Measurements from ENCODE around the gene GRIK4.

GRIK4 gene

DNA sequence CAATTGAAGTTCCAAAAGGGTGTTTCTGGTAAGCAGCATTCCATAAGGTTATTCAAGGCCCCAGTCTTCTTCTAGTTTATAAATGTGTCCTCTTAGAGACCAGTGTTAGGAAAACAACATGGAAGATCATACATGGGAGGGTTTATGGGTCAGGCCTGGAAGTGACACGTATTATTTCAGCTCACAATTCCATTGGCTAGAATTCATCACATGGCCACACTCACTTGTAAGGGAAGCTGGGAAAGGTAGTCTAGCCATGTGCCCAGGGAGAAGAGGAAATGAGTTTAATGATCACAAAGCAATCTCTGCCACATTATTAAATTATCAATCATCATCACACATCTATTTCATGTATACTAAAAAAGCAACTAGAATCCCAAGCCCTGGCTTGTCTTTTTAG, 330.6 kb downstream of the GRIK4 start:
- no peak for DNase-seq (ENCODE audit: low read depth in 2 of 2)

DNA sequence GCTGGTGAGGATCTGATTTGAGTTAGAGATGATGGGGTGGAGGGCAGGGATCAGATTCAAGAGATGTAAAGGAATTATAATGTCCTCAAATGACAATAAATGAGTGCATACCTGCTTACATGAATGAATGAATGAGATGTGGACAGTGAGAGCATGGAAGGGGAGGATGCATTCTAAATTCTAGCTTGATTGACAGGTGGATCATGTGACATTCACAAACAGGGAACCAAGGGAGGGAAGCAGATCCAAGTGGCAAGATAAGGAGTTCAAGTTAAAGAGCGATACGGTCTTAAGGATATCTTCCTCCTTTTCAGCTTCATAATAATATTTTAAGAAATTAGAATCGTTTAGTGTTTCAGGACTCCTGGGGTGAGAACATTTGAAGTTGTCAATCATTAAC, 341.9 kb downstream of the GRIK4 start:
- DNase-seq (ENCODE audit: low read depth in 2 of 2) = no peak

DNA sequence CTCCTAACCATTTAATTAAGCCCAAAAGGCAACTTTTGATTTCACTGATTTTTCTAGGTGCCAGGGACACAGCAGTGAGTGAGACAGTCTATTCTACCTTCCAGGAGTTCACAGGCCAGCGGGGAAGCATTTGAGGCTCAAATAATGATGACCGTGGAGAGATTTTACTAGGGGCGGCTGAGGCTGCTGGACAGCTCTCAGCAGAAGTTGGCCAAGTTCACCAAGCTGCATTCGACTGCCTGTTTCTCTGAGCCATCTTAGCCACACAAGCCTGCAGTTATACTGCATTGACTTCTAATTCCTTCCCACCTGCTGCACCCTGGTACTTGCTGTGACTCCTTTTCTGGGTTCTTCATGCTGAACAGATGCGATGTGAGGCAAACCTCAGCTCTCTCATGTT, 343.4 kb downstream of the GRIK4 start:
- DNase-seq (ENCODE audit: low read depth in 2 of 2) = no peak

DNA sequence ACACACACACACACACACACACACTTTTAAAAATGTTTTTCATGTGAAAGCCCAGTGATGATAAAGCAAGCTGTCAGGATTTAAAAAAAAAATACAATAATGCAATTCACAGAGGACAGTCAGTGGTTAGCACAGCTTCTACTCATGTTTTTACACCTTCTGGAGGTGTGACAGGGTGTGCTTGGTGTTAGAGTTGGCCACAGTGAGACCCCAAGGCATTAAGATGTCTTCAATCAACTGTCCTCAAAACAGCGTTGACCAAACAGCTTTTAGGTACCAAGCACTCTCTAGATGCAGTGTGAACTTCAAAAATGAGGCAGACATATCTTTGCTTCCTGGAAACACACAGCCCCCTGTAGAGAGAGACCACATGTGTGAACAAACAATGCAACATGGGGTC, 346.0 kb downstream of the GRIK4 start:
- no peak for DNase-seq (ENCODE audit: low read depth in 2 of 2)

DNA sequence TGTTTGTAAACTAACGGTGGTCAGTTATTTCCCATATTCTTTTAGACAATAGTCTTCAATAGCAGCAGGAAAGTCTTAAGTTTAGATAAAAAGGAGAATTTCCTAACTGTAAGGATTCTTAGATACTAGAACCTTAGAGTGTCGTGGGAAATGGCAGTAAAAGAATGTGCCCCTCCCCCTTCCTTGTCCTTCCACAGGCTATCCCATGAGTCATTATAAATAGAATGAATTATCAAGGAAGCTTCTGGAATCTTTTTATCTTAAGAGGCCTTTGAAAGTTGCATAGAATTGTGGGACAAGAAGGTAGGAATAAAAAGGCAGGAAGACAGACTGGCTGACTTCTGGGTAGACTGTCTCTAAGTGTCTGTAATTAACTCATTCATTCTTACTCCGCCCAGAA, 347.2 kb downstream of the GRIK4 start:
- no peak for DNase-seq (ENCODE audit: low read depth in 2 of 2)

DNA sequence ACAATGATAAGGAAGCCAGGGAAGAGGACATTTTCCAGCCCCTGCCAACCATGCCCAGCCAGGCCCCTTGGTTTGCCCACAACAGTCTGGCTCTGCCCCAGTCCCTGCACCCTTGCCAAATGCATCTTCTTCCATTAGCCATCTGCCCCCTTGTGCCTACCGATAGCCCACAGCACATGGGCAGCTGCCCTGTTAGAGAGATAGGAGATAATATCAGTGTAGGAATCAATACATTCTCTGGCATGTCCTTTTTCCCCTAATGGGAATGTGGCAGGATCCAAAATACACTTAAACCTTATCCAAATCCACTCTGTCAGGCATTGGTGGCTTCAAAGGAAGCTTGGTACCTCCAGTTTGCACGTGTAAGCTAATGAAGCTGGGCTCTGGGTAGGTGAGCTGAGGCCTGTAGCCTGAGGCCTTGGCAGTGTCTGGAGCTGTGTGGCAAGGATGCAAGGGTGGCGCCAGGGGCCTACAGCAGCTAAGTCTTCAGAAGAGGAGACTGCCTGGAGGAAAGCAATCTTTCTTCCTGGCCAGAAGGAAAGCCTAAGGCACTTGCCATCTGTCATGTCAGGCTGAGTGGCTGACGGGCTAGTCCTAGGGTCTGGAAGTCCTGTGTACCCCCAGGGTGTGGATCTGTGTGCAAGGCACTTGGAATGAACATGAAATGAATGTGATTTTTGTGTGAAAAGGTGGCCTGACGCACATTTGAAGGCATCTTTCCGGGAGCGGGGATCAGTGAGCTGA, 348.2 kb downstream of the GRIK4 start:
- DNase-seq (ENCODE audit: low read depth in 2 of 2) = no peak

DNA sequence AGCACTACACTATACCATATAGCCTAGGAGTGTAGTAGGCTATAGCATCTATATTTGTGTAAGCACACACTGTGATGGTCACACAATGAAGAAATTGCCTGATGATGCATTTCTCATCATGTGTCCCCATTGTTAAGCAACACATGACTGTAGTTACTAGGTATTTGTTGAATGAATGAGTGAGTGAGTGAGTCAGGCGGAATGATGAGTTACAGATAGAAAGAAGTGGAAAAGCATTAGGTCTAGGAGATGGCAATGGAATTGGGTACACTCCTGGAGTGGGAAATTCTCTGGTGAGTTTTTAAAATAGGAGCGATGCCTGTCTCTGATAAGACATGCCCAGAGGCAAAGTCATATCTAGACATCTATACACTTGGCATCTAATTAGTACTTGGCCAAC, 351.8 kb downstream of the GRIK4 start:
- no peak for DNase-seq (ENCODE audit: low read depth in 2 of 2)

DNA sequence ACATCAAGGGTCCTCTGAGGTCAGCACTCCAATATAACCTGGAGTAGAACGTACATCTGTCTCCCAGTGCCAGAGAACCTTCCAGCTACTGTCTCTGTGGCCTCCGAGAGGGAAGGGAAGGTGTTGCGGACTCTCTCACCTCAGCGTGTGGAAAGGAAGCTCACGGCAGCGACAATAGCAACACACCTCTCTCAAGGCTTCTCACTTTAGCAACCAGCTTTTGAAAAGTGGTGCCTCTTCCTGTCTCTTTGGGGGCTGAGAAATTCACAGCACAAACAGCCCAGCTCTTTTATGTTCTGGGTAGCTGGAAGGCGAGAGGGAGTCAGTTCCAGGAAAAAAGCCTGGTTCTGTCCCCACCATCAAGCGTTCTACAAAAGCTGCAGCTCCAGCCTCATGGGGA, 355.5 kb downstream of the GRIK4 start:
- DNase-seq (ENCODE audit: low read depth in 2 of 2) = no peak

DNA sequence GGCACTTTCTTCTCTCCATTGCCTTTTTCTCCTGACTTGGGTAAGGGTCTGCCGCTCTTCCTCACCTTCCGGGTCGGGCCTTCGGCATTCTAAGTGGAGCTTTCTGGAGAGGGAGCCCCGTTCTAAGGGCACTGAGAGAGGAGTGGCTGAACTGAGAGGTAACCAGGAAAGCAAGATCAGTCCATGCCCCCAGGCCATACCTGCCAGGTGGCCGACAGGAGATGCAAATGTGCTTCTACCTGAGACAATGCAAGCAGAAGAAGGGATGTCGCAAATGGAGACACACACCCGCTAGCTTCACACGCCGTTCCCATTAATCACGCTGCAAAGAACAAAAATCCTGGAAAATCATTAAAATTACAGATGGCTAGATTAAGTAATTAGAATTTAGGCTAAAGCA, 356.0 kb downstream of the GRIK4 start:
- DNase-seq (ENCODE audit: low read depth in 2 of 2) = no peak

DNA sequence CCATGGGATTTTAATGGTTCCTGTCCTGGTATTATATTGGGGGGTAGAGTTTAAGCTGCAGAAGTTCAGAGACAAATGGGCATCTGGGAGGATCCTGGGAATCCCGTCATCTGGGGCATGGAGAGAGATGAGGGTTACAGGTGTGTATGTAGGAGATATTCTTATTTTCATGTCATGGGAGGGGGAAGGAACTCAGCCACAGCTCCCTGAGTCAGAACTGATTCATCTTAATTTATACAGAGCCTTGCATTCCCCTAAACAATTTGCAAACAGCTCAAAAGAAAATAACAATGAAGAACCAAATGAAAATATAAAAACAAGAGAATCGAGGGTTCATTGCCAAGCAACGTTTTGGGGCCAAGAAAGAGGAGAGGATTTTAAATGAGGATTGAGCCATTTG, 356.4 kb downstream of the GRIK4 start:
- no peak for DNase-seq (ENCODE audit: low read depth in 2 of 2)

DNA sequence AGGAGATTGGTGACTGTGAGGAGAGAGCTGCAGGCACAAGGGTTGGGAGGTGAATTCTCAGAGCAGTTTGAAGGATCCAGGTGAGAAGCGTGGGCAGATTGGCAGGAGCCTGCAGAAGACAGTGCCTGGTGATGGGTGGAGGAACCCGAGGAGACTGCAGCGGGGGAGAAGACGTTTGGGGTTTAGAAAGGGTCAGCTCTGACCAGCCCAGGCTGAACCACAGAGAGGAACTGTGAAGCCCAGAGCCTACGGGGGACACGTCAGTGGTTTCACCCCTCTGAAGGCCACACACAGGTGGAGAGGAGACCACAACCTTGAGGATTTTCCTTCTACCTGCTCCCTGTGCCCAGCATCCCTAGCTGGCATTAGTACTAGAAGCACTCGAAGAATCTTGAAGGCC, 357.5 kb downstream of the GRIK4 start:
- DNase-seq (ENCODE audit: low read depth in 2 of 2) = no peak

DNA sequence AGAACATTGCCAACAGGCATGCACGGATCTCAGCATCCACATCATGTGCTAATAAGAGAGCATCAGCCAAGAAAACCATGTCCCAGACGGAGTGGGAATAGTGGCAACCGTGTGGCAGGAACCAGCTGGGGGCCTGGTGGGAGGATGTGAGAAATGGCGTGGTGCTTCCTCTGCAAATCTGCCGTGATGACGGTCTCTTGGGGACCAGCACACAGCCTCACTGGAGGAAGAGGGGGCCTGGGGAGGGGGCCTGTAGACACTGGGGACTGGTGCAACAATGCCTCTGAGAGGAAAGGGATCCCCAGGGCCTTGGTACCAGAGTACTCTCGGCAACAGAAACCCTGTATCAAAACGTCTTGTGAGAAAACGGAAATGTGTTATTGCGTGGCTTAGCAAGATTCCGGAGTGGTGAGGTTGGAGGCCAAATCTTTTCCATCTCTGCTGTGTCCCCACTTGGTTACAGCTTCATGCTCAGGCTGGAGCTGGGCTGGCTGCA, 358.0 kb downstream of the GRIK4 start:
- no peak for DNase-seq (ENCODE audit: low read depth in 2 of 2)

DNA sequence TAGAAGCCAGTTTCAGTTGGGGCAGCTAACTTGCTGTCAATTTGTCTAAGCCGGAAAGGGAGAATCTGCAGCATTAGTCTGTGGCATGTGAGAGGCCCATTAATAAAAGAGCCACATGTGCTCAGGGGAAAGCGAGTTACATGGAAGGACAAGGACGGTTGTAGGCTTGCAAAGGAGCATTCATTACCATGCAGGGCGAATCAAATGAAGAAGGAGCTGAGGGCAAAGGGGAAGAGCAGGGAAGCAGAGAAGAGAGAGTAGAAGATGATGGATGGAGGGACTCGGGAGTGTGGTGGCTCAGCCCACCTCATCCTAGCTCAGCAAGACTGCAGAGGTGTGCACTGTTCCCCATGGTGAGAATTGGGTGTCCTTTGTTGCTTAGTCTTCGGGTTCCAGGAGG, 359.6 kb downstream of the GRIK4 start:
- DNase-seq (ENCODE audit: low read depth in 2 of 2) = no peak

DNA sequence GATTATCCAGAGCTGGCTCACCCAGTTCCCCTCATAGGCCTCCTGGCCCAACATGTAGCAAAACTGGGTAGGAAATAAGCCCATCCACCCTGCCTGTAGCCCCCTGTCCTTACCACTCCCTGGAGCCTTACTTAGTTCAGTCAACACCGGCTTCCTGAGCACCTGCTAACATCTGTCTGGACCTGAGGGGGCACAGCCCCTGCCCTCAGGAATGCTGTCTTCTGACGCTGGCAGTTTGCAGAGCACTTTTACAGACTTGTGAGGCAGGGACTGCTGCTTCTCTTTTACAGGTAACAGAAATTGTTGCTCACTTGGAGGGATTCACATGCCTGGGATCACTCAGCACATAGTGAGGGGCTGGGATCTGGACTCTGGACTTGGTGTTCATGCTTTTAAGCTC, 360.4 kb downstream of the GRIK4 start:
- DNase-seq (ENCODE audit: low read depth in 2 of 2) = no peak

DNA sequence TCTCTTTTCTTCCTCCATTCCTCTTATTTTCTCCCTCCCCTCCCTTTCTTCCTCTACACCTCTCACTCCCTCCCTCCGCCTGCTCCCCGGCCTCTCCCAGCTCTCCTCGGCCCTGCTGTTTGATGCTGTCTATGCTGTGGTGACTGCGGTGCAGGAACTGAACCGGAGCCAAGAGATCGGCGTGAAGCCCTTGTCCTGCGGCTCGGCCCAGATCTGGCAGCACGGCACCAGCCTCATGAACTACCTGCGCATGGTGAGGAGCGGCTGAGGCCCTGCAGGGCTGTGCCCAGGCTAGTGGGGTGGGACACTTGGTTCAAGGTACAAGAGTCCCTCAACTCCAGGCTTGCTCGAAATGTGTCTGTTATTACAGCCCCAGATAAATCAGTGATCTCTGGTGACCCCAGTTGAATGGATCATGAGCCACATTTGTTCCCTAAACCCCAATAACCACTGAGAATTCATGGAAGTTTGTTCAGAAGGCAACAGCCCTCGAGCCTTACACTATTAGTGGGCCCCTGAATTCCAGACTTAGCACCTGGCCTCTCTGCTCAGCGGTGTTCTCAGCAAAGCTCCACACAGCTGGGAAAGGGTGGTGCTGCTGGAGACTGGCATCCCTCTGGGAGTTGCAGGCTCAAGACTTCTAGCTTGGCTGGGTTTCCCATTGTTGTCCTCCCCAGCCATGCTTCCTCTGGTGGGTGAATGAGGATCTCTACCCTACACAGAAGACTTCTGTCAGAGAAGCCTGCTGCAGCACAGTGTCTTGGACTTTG, 362.6 kb downstream of the GRIK4 start:
- DNase-seq (ENCODE audit: low read depth in 2 of 2) = no peak

DNA sequence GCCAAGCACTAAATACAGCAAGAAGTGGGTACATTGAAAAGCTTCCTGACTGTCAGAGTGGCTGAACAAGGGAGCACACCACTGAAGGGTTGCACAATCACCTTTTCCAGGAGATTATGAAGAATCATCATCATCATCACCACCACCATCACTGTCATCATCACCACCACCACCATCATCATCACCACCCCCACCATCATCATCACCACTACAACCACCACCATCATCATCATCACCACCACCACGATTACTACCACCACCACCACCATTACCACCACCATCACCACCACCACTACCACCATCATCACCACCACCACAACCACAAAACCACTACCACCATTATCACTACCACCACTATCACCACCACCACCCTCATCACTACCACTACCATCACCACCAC, 364.4 kb downstream of the GRIK4 start:
- no peak for DNase-seq (ENCODE audit: low read depth in 2 of 2)

DNA sequence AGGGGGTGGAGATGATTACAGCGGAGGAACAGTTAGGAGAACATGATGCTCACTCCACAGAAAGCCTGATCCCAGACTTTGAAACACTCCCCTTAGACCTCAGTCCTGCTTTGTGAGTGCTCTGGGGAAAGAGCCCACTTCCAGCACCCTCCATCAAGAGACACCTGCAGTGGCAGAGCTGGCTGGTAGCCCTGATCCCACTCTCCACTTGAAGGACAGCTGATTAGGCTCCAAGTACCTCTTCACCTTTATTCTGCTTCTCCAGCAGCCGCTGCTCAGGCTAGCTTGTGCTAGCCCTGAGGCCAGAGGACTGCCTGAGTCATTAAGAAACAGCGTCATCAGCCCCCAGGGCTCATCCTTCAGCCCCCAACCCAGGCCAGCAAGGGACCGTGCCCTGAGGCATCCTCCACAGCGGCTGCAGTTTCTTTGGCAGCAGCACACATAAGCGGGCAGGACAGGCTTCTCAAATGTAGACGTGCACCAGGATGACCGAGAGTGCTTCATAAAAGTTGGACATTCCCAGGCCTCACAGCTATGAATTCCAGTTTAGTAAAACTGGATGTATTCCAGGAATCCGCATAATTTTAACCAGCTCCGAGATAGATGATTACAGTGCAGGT, 366.3 kb downstream of the GRIK4 start:
- DNase-seq (ENCODE audit: low read depth in 2 of 2) = no peak

DNA sequence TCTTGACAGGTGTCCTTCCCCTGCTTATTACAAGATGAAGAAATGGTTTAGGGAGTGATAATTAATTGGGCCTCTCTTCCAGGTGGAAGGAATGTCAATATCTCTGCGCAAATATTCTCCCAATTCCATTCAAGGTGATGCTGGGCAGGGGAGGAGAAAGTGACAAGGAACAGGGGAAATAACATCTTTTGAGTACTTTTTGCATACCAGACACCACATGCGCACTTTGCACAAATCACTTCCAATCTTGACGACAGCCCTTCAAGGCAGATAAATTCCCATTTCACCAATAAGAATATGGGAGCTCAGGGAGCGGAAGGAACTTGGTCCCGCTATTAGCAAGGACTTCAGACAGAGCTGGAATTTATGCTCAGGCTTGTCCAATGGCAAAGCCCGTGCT, 367.2 kb downstream of the GRIK4 start:
- DNase-seq (ENCODE audit: low read depth in 2 of 2) = no peak

DNA sequence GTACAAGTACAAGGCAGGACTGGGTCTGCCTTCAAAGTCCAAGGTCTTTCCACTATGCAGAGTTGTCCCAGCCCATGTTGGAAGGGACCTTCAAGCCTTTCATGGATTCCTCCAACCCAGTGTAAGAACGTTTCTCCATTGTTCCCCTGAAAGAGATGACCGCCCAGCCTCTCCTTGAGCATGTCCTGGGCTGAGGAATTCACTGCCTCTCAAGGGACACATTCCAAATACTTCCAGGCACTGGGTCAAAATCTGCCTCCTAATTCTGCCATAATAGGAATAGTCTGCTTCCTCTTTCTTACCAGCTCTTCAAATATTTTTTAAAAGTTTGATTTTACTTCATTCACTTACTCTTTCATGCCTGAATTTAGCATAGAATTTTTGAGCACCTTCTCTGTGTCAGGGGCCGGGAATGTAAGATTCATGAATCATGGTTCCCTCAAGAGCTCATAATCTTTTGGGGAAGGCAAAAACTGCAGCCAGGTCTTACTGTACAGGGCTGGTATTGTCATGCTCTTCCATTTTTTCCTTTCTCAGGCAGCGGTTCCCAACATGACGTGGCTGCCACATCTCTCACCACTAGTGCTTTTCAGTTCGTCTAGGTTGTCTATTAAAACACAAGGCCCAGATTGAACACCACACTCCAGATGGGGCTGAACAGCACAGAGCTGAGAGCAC, 369.1 kb downstream of the GRIK4 start:
- DNase-seq (ENCODE audit: low read depth in 2 of 2) = no peak

DNA sequence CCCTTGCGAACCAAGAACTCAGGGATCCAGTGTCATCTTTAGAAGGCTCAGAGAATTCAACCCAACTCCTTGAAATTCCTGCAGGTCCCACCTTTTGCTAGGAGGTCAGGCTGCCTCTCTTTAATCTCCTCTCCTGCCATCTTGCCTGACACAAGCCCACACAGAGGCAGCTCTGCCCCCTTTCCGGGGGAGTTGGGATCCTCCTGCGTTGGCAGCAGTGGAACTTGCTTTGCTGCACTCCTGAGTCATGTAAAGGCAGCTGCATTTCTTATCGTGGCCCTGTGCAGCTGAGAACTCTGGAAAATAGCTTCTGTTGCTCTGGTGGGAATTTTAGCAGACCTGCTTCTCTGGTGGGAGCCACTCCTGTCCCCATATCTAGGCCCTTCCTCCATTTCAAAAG, 370.0 kb downstream of the GRIK4 start:
- no peak for DNase-seq (ENCODE audit: low read depth in 2 of 2)

DNA sequence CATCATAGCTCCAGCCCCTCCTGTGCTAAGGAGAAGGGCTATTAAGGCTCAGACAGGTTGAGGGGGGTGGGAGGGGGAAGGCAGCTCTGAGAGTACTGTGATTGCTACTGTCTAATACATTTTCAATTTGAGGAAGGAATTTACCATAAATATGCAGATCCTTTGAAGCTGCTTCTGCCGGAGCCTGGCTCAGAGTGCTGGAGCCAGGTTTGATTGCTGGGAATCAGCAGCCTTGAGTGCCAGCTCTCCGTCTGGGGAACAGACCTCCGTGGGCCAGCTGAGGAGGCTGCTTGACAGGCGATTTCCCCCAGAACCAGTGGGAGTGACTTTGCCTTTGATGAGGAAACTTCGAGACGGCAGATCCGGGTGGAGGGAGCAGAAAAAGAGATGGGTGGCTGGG, 370.6 kb downstream of the GRIK4 start:
- no peak for DNase-seq (ENCODE audit: low read depth in 2 of 2)

DNA sequence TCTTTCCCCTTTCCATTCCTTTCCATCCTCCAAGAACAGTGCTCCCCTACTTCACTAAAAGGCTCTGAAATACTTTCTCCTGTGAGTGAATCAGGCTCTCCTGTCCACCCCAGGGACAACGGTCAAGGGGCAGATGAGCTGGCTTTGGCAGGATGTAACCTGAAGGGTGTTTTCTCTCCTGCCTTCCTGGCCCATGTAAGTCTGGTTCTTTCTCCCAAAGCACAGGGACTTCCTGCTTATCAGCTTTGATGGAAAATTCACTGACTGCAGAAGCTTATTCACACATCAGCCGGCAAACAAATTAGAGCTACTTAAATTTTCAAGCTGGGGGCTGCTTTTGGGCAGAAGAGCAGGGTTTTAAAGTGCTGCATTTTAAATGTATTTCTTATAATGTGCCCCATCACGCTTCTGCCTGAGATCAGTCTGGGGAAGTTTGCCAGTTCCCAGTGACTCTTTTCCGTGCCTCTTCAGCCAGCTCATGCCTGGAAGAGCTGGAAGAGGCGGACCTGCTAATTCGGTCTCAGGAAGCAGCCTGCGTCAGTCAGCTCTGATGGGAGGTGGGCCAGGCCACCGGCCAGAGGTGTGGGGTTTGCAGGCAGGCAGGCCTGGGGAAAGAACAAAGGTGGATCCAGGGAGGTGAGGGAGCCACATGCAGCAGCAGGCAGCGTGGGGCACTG, 372.0 kb downstream of the GRIK4 start:
- no peak for DNase-seq (ENCODE audit: low read depth in 2 of 2)

All from stimulated activated CD8-positive, alpha-beta memory T cell treated with anti-CD3 and anti-CD28 coated beads, Interleukin-2, amount 100 ng/mL, for 48 hours (primary cell).